Neural progenitor cell (in vitro differentiated cells): Measurements from ENCODE around the gene EDIL3.

Experiments used
- CTCF ChIP-seq: fragments of 200-600 bp; sonication (generic); IDR thresholded peaks from 2 replicates; pipeline ENCODE4 v1.5.1; 2017; ENCODE audit warnings: antibody characterized with exemption, mild to moderate bottlenecking
- EZH2 ChIP-seq: fragments of 200-600 bp; sonication (generic); IDR thresholded peaks from 2 replicates; pipeline ENCODE4 v1.6.1; 2017; ENCODE audit warnings: antibody characterized with exemption, mild to moderate bottlenecking, moderate library complexity

GRCh38 chr5:83927140-83927733 lies 457.4 kb downstream of the EDIL3 start:
- no peak for TF ChIP-seq EZH2
- peak; percentile 95 for TF ChIP-seq CTCF
